HTERT RPE-1 (cell line): Measurements from ENCODE around the gene LRRC66.

Source experiments
- in situ Hi-C: fragments of 300-500 bp; cut with MboI; formaldehyde crosslinking; loops from 4 replicates; pipeline ENCODE4 v1.14.3; 2020; ENCODE audit warnings: low sequenced_read_pairs

The LRRC66 gene

DNA sequence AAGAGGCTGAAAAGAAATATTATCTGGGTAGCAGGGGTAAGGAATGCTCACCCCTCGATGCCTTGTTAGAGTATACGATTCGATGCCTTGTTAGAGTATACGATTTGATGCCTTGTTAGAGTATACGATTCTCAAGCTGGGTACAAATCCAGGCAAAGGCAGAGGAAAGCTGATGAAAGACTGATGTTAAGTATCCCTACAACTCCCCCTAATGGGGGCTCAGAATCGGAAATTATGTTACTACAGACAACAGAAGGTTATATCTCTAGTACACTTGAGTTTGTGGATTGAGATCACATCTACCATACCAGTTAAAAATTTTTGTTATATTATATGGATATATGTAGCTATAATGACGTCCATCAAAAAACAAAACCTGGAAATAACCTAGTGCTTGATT is 4.8 kb downstream of the LRRC66 start:
- in situ Hi-C loops = no loop called here

DNA sequence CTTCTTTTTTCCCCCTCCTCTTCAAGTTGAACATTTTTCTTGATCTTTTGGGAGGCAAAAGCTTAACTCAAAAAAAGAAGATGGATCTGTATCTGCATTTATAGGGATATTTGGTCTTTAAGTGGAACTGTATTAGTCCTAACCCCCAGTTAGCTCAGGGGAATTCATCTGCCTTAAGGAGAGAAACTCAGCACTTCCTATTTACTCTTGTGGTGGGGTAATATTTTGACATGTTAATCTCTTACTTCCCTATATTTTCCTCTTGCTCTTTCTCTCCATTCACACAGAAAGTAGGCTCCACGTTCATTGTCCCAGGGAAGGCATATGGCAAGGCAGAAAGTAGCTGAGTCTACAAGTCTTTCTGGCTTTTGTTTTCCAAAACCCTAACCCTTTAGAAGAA is 5.3 kb downstream of the LRRC66 start:
- in situ Hi-C loops = no loop called here

DNA sequence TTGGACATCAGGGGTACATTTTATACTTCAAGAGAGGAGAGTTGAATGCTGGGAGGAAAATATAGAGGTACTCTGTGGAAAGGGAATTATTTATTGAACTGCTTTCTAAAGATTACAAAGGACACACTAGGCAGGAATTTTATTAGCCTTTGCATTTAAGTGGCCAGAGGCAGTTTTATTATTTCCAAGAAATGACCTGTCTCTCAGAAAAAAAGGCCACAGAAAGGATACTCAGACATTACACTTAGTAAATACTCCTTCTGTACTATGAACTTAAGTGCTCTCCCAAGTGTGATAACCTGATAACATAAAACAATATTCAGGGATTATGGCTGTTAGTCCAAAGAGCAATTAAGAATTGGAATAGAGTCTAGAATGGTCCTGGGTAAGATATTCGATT is 7.5 kb downstream of the LRRC66 start:
- in situ Hi-C loops = no loop called here

DNA sequence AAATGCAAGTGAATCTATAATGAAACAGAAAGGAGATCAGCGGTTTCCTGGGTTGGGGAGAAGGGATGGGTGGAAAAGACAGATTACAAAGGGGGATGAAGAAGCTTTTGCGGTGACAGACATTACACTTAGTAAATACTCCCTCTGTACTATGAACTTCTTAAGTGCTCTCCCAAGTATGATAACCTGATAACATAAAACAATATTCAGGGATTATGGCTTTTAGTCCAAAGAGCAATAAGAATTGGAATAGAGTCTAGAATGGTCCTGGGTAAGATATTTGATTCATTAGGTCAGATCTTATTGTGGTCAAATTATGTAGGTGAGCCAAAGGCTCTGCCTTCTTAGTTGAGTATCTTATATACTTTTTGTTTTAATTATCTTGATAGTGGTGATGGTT is 9.2 kb downstream of the LRRC66 start:
- in situ Hi-C loops = no loop called here

- in situ Hi-C loops = no loop called here
Observed at GRCh38 chr4:52006887-52007286, 13.3 kb downstream of the LRRC66 start.

DNA sequence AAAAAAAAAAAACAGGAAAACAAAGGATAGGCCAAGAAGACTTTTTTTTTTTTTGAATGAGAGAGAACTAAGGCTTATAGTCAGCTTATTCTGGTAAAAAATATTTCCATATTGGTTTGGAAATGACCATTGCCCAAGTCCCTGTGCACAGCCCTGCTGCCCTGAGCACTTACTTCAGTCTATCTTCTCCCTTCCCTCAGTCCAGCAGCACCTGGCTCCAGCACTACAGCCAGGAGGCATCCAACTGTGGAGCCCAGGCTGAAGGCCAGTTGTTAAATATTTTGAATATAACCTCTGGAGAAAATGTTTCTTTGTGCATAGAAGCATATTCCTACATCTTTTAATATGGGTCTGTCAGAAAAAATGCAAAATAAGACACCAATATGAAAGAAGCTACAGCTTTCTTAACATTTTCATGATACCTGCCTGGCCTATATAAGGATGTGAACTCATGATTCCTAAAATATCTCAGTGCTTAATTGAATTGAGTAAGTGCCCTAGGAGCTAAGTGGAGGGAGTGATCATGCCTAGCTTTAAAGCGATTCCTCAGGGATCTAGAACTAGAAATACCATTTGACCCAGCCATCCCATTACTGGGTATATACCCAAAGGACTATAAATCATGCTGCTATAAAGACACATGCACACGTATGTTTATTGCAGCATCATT is 14.4 kb downstream of the LRRC66 start:
- in situ Hi-C loops = no loop called here

DNA sequence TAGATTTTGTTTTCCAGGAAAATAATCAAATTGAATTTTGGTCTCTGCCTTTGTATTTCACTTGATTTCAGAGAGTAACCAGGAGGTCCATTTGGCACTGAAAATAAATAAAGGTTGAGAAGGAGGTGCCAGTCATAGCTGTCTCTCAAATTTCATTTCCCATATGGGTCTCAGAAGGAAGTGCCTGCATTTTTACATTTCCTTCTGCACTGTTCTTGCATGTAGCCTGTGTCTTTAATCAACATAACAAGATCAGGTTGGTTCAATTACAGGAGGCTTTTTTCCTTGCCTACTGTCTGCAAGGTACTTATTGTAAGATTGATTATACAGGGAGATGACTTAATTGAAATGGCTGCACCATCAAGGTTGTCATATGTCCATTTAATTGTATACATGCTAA is 15.7 kb downstream of the LRRC66 start:
- in situ Hi-C loops = no loop called here

GRCh38 chr4:52001616-52002015 is 18.5 kb downstream of the LRRC66 start:
- in situ Hi-C loops = no loop called here

DNA sequence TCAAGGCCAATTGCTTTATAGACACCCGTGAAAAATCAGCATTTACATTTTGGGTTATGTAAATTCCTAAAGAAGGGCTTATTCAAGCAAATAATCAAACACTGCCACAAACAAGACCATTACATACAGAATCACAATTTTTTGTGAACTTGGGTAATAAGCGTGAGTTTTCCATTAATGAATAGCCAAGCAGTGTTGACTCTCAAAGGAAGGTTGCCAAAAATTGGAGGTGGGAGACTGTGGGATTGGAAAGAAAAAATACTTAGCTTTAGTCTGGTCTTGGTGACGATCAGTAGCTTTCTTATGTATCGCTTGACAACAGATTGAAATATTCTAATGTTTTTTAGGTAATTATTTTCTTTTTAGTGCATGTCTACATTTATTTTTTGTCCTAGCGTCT is 20.9 kb downstream of the LRRC66 start:
- in situ Hi-C loops = no loop called here

DNA sequence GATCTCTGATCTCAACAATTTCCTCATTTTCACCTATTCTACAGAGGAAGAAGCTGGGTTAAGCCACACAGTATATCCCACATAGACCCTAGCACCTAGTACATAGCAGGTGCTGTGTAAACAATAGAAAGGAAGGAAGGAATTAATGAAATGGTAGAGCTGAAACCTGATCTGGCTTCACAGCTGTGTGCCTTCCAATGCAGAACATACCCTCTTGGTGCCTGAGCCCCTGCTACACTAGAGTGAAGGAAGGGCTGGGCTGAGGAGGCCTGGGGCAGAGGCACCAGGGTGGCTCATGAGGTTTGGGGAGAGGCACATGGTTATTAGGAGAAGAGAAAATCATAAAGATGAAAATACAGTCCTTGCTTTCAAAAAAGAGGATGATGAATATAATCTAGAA is 21.3 kb downstream of the LRRC66 start:
- in situ Hi-C loops = no loop called here

- in situ Hi-C loops = no loop called here
Observed at GRCh38 chr4:51997647-51998046, 22.5 kb downstream of the LRRC66 start.

- in situ Hi-C loops = no loop called here
Observed at GRCh38 chr4:51995647-51996220, 24.4 kb downstream of the LRRC66 start.

- in situ Hi-C loops = no loop called here
Observed at GRCh38 chr4:51965862-51966261, 54.3 kb downstream of the LRRC66 start.

DNA sequence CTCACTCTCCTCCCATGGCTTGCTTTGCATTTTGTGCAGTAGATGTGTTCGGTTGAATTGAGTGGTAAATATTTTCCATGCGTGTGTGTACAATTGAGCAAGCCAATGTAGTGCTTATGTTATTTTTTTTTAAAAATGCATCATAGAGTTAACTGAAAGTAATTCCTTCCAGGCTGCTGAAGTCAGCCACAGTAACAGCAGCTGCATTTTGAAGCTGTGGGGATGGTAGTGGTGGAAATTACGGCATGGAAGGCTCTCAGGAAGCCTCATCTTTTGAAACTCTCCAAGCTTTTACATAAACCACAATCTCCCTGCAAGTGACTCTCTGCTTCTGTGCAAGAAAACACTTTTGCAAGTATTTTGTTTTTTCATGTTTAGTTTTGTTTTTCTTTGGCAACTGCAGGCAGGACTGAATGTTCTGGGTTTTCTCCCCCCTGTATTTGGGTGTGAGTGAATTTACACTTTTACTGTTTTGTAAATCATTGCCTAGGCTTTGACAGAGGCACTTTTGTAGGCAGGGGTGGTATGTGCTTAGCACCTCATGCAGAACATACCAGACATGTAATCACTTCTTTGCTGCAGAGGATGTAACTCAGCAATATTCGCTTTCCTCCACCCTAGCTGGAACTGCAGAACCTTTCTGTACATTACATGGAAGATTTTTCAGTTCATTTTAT is 56.2 kb downstream of the LRRC66 start:
- in situ Hi-C loops = no loop called here

DNA sequence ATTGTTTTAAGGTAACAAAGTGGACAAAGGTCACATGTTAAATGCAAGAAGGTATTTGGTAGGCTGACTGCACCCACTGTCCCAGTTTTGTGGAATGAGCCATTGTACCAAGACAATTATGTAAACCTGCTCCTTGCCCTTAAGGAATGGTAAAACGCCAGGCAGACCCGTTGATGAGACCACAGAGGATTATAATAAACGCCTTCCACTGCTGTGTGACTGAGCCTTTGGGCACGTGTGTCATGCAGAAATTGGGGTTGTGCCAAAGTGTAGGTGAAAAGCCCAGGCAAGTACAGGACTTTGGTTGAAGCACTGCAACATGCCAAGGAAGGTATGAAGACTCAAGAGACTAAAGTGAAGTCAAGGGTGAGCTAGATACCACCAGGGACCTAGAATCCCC is 59.7 kb downstream of the LRRC66 start:
- in situ Hi-C loops = no loop called here

DNA sequence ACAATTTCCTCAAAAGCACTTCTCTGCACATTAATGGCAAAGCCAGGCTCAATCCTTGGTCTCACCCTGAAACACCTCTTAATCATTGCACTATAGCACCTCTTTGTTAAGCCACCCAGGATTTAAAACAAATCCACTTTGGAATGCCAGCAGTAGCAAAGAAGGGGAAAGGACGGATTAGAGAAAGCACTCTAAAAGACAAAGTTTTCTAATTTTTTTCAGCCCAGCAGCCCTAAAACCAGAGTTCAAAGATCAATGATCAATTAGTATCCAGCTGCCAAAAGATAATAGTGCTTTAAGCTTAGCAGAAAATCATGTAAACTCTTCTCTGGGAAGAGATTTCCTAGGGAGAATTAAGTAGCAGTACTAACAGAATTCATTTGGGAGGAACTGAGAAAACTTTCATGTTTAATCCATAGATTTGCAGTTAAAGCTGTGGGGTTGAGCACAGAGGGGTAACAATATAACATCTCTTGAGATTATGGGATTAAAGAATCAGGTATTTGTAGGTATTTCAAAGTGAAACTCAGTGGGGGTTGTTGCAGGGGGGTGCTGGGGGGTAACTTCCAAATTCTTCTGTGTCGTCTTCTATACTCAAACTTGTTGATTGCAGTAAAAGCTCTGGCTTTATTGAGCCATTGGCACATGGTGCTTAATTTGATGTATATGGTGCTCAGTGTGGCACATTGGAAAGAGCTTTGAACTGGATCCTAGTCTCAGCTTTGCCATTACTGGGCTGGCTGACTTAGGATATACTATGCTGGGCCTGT is 61.8 kb downstream of the LRRC66 start:
- in situ Hi-C loops = no loop called here
